IMR-90 (cell line): ENCODE results near the gene SESN1. TPM values are rescaled to one million over a fixed set of nuclear protein-coding genes. Genes with fewer than 3 reads are reported as not detected.

Experiments used
- ATAC-seq: fragments of 200-7000 bp; cut with Tn5 transposase; 2 replicates; pipeline ENCODE4 v1.9.1; 2020; ENCODE audit warnings: low read depth, mild to moderate bottlenecking, moderate library complexity
- BruUV-seq: library from RNA; stranded (reverse); fragments of 400-500 nt; replicated peaks from 2 replicates; lab custom pipeline; 2021; lab: Mats Ljungman, UMichigan
- CTCF ChIA-PET: fragments of 300-600 bp; formaldehyde crosslinking; extraction: SDS; loops from one replicate; lab custom pipeline; 2021; ENCODE audit warnings: antibody characterized with exemption; lab: Yijun Ruan, JAX
- POLR2A ChIA-PET: fragments of 300-600 bp; sonication (Branson Sonifier 250); formaldehyde crosslinking; loops from one replicate; lab custom pipeline; 2022; ENCODE audit warnings: antibody characterized with exemption; ENCODE audit not compliant: unreplicated experiment; lab: Charles Lee
- DNase-seq: peaks from one replicate; pipeline ENCODE4 v3.0.0; 2013
- H2AFZ ChIP-seq: replicated peaks from 2 replicates; pipeline ENCODE3; 2013; ENCODE audit warnings: low read length, mild to moderate bottlenecking; ENCODE audit not compliant: poor library complexity
- H2AK5ac ChIP-seq: 2 replicates; pipeline ENCODE4 v1.6.1; 2013; ENCODE audit warnings: low read depth, low read length, inconsistent platforms
- H2AK9ac ChIP-seq: replicated peaks from 2 replicates; pipeline ENCODE3; 2013; ENCODE audit warnings: mild to moderate bottlenecking, low read depth, low read length, moderate library complexity; ENCODE audit not compliant: poor library complexity
- H2BK120ac ChIP-seq: 2 replicates; pipeline ENCODE4 v1.6.1; 2013; ENCODE audit warnings: low read depth, low read length, inconsistent platforms
- H2BK15ac ChIP-seq: 3 replicates; pipeline ENCODE4 v1.6.1; 2013; ENCODE audit warnings: low read depth, low read length, inconsistent platforms
- H2BK20ac ChIP-seq: 2 replicates; pipeline ENCODE4 v1.6.1; 2013; ENCODE audit warnings: low read depth, mild to moderate bottlenecking, inconsistent platforms, low read length, moderate library complexity
- H2BK5ac ChIP-seq: 2 replicates; pipeline ENCODE4 v1.6.1; 2013; ENCODE audit warnings: mild to moderate bottlenecking, low read depth, low read length, inconsistent platforms; ENCODE audit not compliant: poor library complexity, severe bottlenecking
- H3K14ac ChIP-seq: replicated peaks from 2 replicates; pipeline ENCODE4 v1.6.1; 2013; ENCODE audit warnings: low read depth, low read length, inconsistent platforms
- H3K18ac ChIP-seq: 2 replicates; pipeline ENCODE4 v1.6.1; 2013; ENCODE audit warnings: low read depth, low read length, control low read depth
- H3K23ac ChIP-seq: 2 replicates; pipeline ENCODE4 v1.6.1; 2013; ENCODE audit warnings: low read depth, low read length, inconsistent platforms
- H3K27ac ChIP-seq: 2 replicates; pipeline ENCODE4 v1.5.1; 2013; ENCODE audit warnings: mild to moderate bottlenecking, control low read depth, low read length; ENCODE audit not compliant: insufficient read depth
- H3K27me3 ChIP-seq: 2 replicates; pipeline ENCODE4 v1.6.1; 2013; ENCODE audit warnings: low read length; ENCODE audit not compliant: control insufficient read depth, insufficient read depth
- H3K36me3 ChIP-seq: 2 replicates; pipeline ENCODE4 v1.6.1; 2013; ENCODE audit warnings: low read length, mixed read lengths; ENCODE audit not compliant: control insufficient read depth, insufficient read depth
- H3K4ac ChIP-seq: 2 replicates; pipeline ENCODE4 v1.6.1; 2013; ENCODE audit warnings: low read depth, low read length, inconsistent platforms
- H3K4me1 ChIP-seq: 2 replicates; pipeline ENCODE4 v1.6.1; 2013; ENCODE audit warnings: low read length, mixed read lengths; ENCODE audit not compliant: control insufficient read depth, insufficient read depth
- H3K4me2 ChIP-seq: 2 replicates; pipeline ENCODE4 v1.6.1; 2013; ENCODE audit warnings: low read depth, mild to moderate bottlenecking, control low read depth, low read length, moderate library complexity
- H3K4me3 ChIP-seq: 2 replicates; pipeline ENCODE4 v1.5.1; 2013; ENCODE audit warnings: low read depth, mild to moderate bottlenecking, control low read depth, low read length, moderate library complexity; ENCODE audit not compliant: insufficient read depth
- H3K56ac ChIP-seq: 2 replicates; pipeline ENCODE4 v1.6.1; 2013; ENCODE audit warnings: low read length, inconsistent platforms; ENCODE audit not compliant: insufficient read depth; ENCODE audit errors: extremely low read depth
- H3K79me1 ChIP-seq, 2 experiments: 2 replicates each; pipeline ENCODE4 v1.6.1; 2013; ENCODE audit warnings: low read length in 2 of 2, inconsistent platforms in 1 of 2, low read depth in 1 of 2
- H3K9ac ChIP-seq: 2 replicates; pipeline ENCODE4 v1.6.1; 2013; ENCODE audit warnings: low read depth, low read length, control low read depth
- H3K9me1 ChIP-seq: 2 replicates; pipeline ENCODE4 v1.6.1; 2013; ENCODE audit warnings: low read length, inconsistent platforms; ENCODE audit not compliant: insufficient read depth
- H3K9me3 ChIP-seq: 2 replicates; pipeline ENCODE4 v1.6.1; 2013; ENCODE audit warnings: low read length; ENCODE audit not compliant: control insufficient read depth, insufficient read depth
- H4K20me1 ChIP-seq: 2 replicates; pipeline ENCODE4 v1.6.1; 2013; ENCODE audit warnings: low read length, inconsistent platforms; ENCODE audit not compliant: insufficient read depth
- H4K5ac ChIP-seq: 2 replicates; pipeline ENCODE4 v1.6.1; 2013; ENCODE audit warnings: mild to moderate bottlenecking, low read depth, low read length, control low read depth
- H4K8ac ChIP-seq, 2 experiments: 2 replicates each; pipeline ENCODE4 v1.6.1; 2013; ENCODE audit warnings: low read depth in 2 of 2, low read length in 2 of 2, control low read depth in 1 of 2, inconsistent platforms in 1 of 2
- H4K91ac ChIP-seq: 2 replicates; pipeline ENCODE4 v1.6.1; 2013; ENCODE audit warnings: low read depth, low read length, inconsistent platforms; ENCODE audit not compliant: insufficient read depth
- CEBPB ChIP-seq: IDR thresholded peaks from 2 replicates; pipeline ENCODE4 v1.6.1; 2012; ENCODE audit warnings: low read depth, low read length, improper control_type of control experiment
- FOS ChIP-seq: fragments of 150-350 bp; IDR thresholded peaks from 2 replicates; pipeline ENCODE4 v1.6.1; 2016; ENCODE audit warnings: low read depth, low read length
- NFE2L2 ChIP-seq: fragments of 150-350 bp; IDR thresholded peaks from 2 replicates; pipeline ENCODE4 v1.6.1; 2016; ENCODE audit warnings: low read depth, mild to moderate bottlenecking, low read length
- RAD21 ChIP-seq: IDR thresholded peaks from 2 replicates; pipeline ENCODE4 v1.6.1; 2012; ENCODE audit warnings: low read length, improper control_type of control experiment
- RFX5 ChIP-seq: IDR thresholded peaks from 2 replicates; pipeline ENCODE4 v1.8.0; 2012; ENCODE audit warnings: low read depth, mild to moderate bottlenecking, low read length, moderate library complexity
- SMC3 ChIP-seq: fragments of 150-350 bp; IDR thresholded peaks from 2 replicates; pipeline ENCODE4 v1.6.1; 2016; ENCODE audit warnings: low read depth, mild to moderate bottlenecking, antibody characterized with exemption, low read length, moderate library complexity
- WGBS, 2 experiments: methylation state at CpG; one replicate each; pipeline versions ENCODE4 v1.1.5 to v1.1.7; 2013; ENCODE audit warnings: missing lambda C conversion rate in 2 of 2; ENCODE audit not compliant: insufficient read length in 1 of 2; ENCODE audit errors: extremely low coverage in 2 of 2; 5-methylcytosine and 5-hydroxymethylcytosine counted together
- dilution Hi-C: fragments of 300-500 bp; cut with HindIII; formaldehyde crosslinking; loops from one replicate; pipeline ENCODE4 v1.14.3; 2018; ENCODE audit warnings: low sequenced_read_pairs; ENCODE audit not compliant: unreplicated experiment
- in situ Hi-C: fragments of 300-500 bp; cut with MboI; formaldehyde crosslinking; loops from 3 replicates; pipeline ENCODE4 v1.14.3; 2019; ENCODE audit warnings: low sequenced_read_pairs, inconsistent platforms, mixed read lengths
- intact Hi-C: fragments of 100-400 bp; cut with micrococcal nuclease; formaldehyde crosslinking; loops from 2 replicates; pipeline ENCODE4 v1.10.0; 2022
- polyA plus RNA-seq, 3 experiments: library from polyadenylated mRNA; depleted of rRNA; stranded (reverse); fragments of >200 nt; gene quantifications; 2 replicates each; pipeline ENCODE4 v1.2.3, GENCODE V29; 2012; ENCODE audit warnings: low replicate concordance in 1 of 3
- total RNA-seq: library from RNA; depleted of rRNA; stranded (reverse); fragments of >200 nt; gene quantifications from 2 replicates; pipeline ENCODE4 v1.2.3, GENCODE V29; 2012
- TF ChIP-seq, protein P1 (sequence below): conservative IDR thresholded peaks from 2 replicates; pipeline ENCODE4 v1.5.1; 2012; ENCODE audit warnings: mild to moderate bottlenecking, low read depth, low read length, improper control_type of control experiment
- TF ChIP-seq, protein P2 (sequence below): fragments of 150-350 bp; IDR thresholded peaks from 2 replicates; pipeline ENCODE4 v1.6.1; 2017; ENCODE audit warnings: mild to moderate bottlenecking, antibody characterized with exemption, low read length, low read depth

Gene SESN1
- total and polyA plus RNA-seq, 2 of the 4 experiments (the other 2 are of a cell fraction): 9.7 to 16.7 TPM

DNA sequence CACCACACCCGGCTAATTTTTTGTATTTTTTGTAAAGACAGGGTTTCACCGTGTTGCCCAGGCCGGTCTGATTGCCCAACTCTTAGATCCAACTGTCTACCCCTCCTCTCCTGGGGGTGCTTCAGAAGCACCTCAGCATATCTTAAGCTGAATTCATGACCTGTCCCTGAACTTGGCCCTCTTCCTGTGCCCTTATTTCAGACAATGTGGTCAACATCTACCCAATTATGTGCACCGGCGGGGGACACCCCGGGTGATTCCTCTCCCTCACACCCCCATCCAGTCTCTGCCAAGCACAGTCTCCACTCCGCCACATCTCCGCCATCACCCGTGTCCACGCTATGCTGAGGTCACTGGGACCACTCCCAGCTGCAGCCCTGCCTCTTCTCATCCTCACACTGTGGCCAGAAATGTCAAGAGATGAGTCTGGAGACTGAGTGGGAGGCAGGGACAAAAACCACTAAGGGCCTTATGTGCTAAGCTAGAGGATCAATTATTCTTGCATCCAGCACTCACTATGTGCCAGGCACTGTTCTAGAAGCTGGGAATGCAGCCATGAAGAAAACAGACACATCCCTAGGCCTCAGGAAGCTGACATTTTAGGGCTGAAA, 134.6 kb downstream of the SESN1 start:
- no peak overlapping the region for H2BK120ac ChIP-seq
- H3K4ac ChIP-seq: no peak overlapping the region
- no peak overlapping the region for H2BK20ac ChIP-seq
- intact Hi-C loops: no loop called here
- no peaks in the 10 kb centered on the region for H3K36me3 ChIP-seq
- H3K27ac ChIP-seq: no peak overlapping the region
- BruUV-seq: no TSS peak
- TF ChIP-seq, protein P1, sequence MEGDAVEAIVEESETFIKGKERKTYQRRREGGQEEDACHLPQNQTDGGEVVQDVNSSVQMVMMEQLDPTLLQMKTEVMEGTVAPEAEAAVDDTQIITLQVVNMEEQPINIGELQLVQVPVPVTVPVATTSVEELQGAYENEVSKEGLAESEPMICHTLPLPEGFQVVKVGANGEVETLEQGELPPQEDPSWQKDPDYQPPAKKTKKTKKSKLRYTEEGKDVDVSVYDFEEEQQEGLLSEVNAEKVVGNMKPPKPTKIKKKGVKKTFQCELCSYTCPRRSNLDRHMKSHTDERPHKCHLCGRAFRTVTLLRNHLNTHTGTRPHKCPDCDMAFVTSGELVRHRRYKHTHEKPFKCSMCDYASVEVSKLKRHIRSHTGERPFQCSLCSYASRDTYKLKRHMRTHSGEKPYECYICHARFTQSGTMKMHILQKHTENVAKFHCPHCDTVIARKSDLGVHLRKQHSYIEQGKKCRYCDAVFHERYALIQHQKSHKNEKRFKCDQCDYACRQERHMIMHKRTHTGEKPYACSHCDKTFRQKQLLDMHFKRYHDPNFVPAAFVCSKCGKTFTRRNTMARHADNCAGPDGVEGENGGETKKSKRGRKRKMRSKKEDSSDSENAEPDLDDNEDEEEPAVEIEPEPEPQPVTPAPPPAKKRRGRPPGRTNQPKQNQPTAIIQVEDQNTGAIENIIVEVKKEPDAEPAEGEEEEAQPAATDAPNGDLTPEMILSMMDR: no peak
- TF ChIP-seq NFE2L2 (no peak), RFX5 (no peak), RAD21 (no peak), SMC3 (no peak), FOS (no peak), CEBPB (no peak)
- TF ChIP-seq, protein P2, sequence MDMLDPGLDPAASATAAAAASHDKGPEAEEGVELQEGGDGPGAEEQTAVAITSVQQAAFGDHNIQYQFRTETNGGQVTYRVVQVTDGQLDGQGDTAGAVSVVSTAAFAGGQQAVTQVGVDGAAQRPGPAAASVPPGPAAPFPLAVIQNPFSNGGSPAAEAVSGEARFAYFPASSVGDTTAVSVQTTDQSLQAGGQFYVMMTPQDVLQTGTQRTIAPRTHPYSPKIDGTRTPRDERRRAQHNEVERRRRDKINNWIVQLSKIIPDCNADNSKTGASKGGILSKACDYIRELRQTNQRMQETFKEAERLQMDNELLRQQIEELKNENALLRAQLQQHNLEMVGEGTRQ: no peak
- ATAC-seq (no peak), DNase-seq (no peak)
- H2AK5ac ChIP-seq: no peak overlapping the region
- no peak overlapping the region for H3K56ac ChIP-seq
- no peak overlapping the region for H3K4me3 ChIP-seq
- H3K23ac ChIP-seq: no peak overlapping the region
- no peak overlapping the region for H4K5ac ChIP-seq
- no peak overlapping the region for H2AK9ac ChIP-seq
- no peak overlapping the region for H3K9ac ChIP-seq
- no peak overlapping the region for H2AFZ ChIP-seq
- 86% methylated on average over 8 of the region's 10 CpGs; no CpG with 5 or more reads in 1 of the 2 experiments for WGBS, 2 experiments
- H2BK15ac ChIP-seq: no peak overlapping the region
- CTCF ChIA-PET: no interaction called here
- no peaks in the 10 kb centered on the region for H3K4me1 ChIP-seq
- H4K91ac ChIP-seq: no peak overlapping the region
- H3K4me2 ChIP-seq: no peak overlapping the region
- H2BK5ac ChIP-seq: no peak overlapping the region
- H3K9me1 ChIP-seq: no peaks in the 10 kb centered on the region; the same call in none of the 2 replicates
- no peak overlapping the region for H3K18ac ChIP-seq
- H3K14ac ChIP-seq: no peak overlapping the region
- no peak overlapping the region for H4K8ac ChIP-seq
- dilution Hi-C loops: no loop called here
- H3K27me3 ChIP-seq: no peaks in the 10 kb centered on the region
- in situ Hi-C loops: no loop called here
- H3K9me3 ChIP-seq: no peaks in the 10 kb centered on the region
- no peaks in the 10 kb centered on the region for H3K79me1 ChIP-seq
- POLR2A ChIA-PET: no interaction called here
- no peaks in the 10 kb centered on the region for H4K20me1 ChIP-seq
